Epithelial cell of prostate (primary cell): Measurements from ENCODE around the gene MAEA.
"Not testable (repeated sequence)": the region's sequence is repeated elsewhere in the genome, so short reads cannot be mapped to it uniquely, and the experiment has no call there.

Experiments used
- DNase-seq: peaks from one replicate; pipeline ENCODE4 v3.0.0-alpha.2; 2011; ENCODE audit warnings: low read depth, low spot score
- H3K27ac ChIP-seq: fragments of 450-650 bp; 2 replicates; pipeline ENCODE4 v1.5.1; 2017; ENCODE audit warnings: mild to moderate bottlenecking

The MAEA gene

GRCh38 chr4:1330761-1331590, 41.3 kb downstream of the MAEA start:
- H3K27ac ChIP-seq: no peak overlapping the region
- DNase-seq: no peak

DNA sequence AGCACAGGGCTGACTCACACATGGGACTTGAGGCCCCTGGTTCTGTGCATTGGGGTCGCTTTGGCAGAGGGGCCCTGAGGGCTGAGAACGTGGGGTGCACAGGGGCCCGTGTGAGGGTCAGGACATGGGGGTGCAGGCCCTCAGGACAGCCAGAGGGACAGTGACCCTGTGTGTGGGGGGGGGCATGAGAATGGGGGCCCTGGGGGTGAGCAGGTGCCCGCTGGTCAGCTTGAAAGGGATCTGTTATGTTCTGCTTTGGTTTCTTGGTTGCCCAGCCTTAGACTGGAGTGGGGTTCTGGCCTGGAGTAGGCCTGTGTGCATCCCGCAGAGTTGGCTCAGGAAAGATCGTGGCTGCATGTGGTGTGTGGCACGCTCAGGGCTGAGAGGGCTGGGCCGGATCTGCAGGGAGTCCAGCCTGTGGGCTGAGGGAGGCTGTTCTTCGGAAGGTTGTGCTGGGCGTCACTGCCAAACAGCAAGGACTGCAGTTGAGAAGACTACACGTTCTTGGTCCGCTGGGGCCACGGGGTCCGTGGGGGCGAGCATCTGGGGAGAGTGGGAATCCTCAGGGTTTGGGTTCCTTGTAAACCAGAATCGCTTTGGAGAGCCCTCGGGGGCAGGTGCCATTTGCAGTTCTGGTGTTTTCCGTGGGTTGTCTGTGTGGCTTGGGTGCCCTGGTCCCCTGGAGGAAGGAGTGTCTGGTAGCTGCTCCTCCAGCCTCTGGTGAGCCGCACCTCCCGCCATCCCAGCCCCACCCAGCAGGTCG, 42.1 kb downstream of the MAEA start:
- H3K27ac ChIP-seq: no peak overlapping the region
- no peak for DNase-seq

- H3K27ac ChIP-seq: no peak overlapping the region
- DNase-seq: no peak
Observed at GRCh38 chr4:1332686-1333085, 43.0 kb downstream of the MAEA start.

GRCh38 chr4:1333256-1333655, 43.6 kb downstream of the MAEA start:
- no peak overlapping the region for H3K27ac ChIP-seq
- no peak for DNase-seq

DNA sequence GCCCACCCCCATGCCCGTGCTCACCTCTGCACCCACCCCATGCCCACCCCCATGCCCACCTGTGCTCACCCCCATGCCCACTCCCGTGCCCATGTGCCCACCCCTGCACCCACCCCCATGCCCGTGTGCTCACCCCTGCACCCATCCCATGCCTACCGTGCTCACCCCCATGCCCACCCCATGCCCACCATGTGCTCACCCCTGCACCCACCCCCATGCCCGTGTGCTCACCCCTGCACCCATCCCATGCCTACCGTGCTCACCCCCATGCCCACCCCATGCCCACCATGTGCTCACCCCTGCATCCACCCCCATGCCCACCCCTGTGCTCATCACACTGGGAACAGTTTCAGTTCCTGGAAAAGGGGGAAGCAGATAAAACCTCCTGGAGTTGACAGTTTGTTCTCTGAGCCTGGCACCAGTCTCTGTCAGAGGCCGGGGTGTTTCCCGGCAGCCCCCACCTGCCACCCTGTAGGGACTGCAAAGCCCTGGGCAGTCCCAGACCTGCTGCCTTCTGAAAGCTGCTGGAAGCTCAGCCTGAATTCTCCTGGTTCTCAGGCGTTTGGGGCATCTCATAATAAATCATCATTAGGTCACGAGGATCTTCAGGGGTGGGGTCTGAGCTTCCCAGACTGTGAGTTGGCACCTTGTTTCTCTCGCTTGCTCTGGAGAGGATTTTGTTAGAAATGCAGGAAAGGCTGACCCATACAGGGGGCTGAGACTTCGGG, 44.3 kb downstream of the MAEA start:
- not testable (repeated sequence) for H3K27ac ChIP-seq, DNase-seq

DNA sequence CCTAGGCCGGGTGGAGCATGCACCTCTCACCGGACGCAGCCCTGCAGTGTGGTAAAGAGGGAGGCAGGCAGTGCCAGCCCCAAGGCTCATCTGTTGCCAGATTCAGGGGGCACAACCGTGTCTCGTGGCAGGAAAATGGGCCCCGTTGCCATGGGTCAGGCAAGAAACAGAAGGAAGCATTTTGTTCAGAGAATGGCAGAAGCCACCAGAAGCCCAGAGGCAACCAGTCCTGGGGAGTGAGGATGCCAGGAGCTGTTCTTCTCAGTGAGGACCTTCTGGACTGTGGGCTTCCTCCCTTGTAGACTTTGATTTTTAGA, 44.8 kb downstream of the MAEA start:
- H3K27ac ChIP-seq: peak overlapping the region; percentile 48
- no peak for DNase-seq

DNA sequence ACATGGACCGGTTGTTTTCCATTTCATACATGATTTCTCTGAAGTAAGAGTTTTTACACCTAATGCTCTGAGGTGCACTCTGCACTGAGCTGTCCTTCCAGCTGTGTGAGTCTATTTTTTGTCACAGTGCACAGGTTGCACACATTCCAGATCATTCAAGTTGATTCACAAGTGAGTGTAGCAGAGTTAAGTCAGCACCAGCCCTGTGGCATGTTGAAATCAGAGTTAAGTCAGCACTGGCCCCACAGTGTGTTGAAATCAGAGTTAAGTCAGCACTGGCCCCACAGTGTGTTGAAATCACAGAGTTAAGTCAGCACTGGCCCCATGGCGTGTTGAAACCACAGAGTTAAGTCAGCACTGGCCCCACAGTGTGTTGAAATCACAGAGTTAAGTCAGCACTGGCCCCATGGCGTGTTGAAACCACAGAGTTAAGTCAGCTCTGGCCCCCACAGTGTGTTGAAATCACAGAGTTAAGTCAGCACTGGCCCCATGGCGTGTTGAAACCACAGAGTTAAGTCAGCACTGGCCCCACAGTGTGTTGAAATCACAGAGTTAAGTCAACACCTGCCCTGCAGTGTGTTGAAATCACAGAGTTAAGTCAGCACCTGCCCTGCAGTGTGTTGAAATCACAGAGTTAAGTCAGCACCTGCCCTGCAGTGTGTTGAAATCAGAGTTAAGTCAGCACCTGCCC, 45.6 kb downstream of the MAEA start:
- not testable (repeated sequence) for DNase-seq
- peak overlapping the region; percentile 48 for H3K27ac ChIP-seq

DNA sequence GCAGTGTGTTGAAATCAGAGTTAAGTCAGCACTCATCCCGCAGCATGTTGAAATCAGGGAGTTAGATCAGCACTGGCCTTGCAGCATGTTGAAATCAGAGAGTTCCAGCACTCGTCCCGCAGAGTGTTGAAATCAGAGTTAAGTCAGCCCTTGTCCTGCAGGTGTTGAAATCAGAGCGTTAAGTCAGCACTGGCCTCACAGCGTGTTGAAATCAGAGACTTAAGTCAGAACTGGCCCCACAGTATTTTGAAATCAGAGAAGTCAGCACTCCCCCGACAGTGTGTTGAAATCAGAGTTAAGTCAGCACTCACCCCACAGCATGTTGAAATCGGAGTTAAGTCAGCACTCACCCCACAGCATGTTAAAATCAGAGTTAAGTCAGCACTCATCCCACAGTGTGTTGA, 46.4 kb downstream of the MAEA start:
- peak overlapping the region; percentile 66 for H3K27ac ChIP-seq
- DNase-seq: no peak

GRCh38 chr4:1337376-1337831, 47.7 kb downstream of the MAEA start:
- DNase-seq: no peak
- peak overlapping the region; percentile 66 for H3K27ac ChIP-seq

GRCh38 chr4:1337951-1338751, 48.5 kb downstream of the MAEA start:
- H3K27ac ChIP-seq: peak overlapping the region; percentile 66
- no peak for DNase-seq

- no peak overlapping the region for H3K27ac ChIP-seq
- no peak for DNase-seq
Observed at GRCh38 chr4:1338752-1339414, 49.2 kb downstream of the MAEA start.

DNA sequence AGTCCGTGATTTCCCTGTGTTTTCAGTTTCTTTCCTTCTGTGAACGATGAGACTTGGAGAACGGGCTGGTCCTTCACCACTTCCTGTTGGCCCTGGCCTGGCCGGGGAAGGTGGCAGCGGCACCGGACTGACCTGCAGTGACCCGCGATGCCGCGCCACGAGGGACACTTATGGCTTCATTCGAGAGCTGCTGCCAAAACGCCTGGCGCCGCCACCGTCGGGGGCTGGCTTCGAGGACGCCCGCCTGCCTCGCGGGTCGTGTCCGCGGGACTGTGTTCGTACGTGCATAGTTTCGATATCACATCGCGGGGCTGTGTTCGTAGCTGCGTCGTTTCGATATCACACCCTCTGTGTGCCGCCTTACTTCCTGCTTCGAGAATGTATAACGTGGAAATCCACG, 49.8 kb downstream of the MAEA start:
- H3K27ac ChIP-seq: no peak overlapping the region

GRCh38 chr4:1340181-1340747, 50.6 kb downstream of the MAEA start:
- H3K27ac ChIP-seq: no peak overlapping the region
- DNase-seq: no peak

More for the DNA sequence above, 49.8 kb downstream of the MAEA start:
- no peak for DNase-seq

- no peak overlapping the region for H3K27ac ChIP-seq
- no peak for DNase-seq
Observed at GRCh38 chr4:1340861-1341260, 51.2 kb downstream of the MAEA start.

DNA sequence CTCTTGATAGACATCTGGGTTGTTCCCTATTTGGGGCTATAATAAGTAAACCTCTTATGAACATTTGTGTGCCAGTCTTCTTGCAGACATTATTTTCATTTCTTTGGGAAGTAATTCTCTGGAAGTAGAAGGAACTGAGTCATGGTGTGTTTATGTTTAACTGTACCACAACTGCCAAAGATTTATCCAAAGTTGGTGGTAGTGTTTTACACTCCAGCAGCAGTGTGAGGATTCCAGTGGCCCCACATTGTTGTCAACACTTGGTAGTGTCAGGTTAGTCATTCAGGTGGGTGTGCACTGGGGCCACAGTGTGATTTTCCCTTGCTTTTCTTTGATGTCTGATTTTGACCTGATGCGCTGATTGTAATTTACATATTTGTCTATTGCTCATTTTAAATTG, 52.3 kb downstream of the MAEA start:
- no peak for DNase-seq
- H3K27ac ChIP-seq: no peak overlapping the region

DNA sequence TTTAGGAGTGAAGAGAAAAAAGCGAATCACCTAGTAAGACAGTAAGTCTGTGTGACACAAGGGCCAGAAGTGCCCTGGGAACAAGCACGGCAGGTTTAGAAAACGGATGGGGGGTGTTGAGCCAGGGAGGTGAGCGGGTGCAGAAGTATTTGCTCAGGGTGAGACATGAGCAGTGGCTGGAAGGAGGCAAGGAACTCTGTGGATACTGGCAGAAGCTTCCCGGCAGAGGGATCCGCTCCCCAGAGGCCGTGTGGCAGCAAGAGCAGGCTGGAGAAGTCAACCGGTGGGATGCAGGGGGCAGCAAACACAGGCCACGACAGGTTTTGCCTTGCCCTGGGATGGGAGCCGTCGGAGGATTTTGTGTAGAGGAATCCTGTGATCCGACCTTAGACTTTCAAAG, 55.0 kb downstream of the MAEA start:
- DNase-seq: no peak
- peak overlapping the region; percentile 98 for H3K27ac ChIP-seq

GRCh38 chr4:1345903-1346780, 56.5 kb downstream of the MAEA start:
- peak overlapping the region; percentile 98 for H3K27ac ChIP-seq
- DNase-seq: no peak
